ENCODE measurements around the gene DDN.

The DDN gene

GRCh38 chr12:49013428-49013827 lies 14.3 kb upstream of the DDN start:
- no peak for DNase-seq (ENCODE audit: low read depth)
- no peak overlapping the region for H3K4me3 ChIP-seq (ENCODE audit: low read depth, low read length)
- TF ChIP-seq CTCF (IDR thresholded peaks at IDR 0.05; ENCODE audit: insufficient read depth, low read depth, low read length, missing control alignments): no peak

- H3K4me3 ChIP-seq (ENCODE audit: low read depth, low read length): no peak overlapping the region
- DNase-seq (ENCODE audit: low read depth): no peak
- no peak for TF ChIP-seq CTCF (IDR thresholded peaks at IDR 0.05; ENCODE audit: insufficient read depth, low read depth, low read length, missing control alignments)
Measured at GRCh38 chr12:49012739-49013138, 13.6 kb upstream of the DDN start.

GRCh38 chr12:49010092-49010668 lies 11.0 kb upstream of the DDN start:
- TF ChIP-seq CTCF (IDR thresholded peaks at IDR 0.05; ENCODE audit: insufficient read depth, low read depth, low read length, missing control alignments): no peak
- no peak overlapping the region for H3K4me3 ChIP-seq (ENCODE audit: low read depth, low read length)
- DNase-seq (ENCODE audit: low read depth): no peak

DNA sequence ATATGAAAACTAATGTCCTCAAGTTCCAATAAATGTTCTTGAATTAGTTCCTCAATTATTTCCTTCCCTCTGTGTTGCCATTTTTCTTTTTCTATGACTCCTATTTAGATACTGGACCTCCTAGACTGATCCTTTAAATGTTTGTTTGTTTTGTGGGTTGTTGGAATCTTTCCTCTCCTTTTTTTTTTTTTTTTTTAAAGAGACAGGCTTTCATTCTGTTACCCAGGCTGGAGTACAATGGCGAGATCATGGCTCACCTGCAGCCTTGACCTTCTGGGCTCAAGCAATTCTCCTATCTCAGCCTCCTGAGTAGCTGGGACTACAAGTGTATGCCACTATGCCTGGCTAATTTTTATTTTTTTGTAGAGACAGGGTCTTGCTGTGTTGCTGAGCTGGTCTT lies 9.8 kb upstream of the DDN start:
- no peak overlapping the region for H3K4me3 ChIP-seq (ENCODE audit: low read depth, low read length)

GRCh38 chr12:49000346-49000745 lies 1.2 kb upstream of the DDN start:
- DNase-seq (ENCODE audit: low read depth): no peak
- peak overlapping the region; percentile 71 for H3K4me3 ChIP-seq (ENCODE audit: low read depth, low read length)
- no peak for TF ChIP-seq CTCF (IDR thresholded peaks at IDR 0.05; ENCODE audit: insufficient read depth, low read depth, low read length, missing control alignments)

More for the DNA sequence above, 9.8 kb upstream of the DDN start:
- no peak for DNase-seq (ENCODE audit: low read depth)
- TF ChIP-seq CTCF (IDR thresholded peaks at IDR 0.05; ENCODE audit: insufficient read depth, low read depth, low read length, missing control alignments): no peak

DNA sequence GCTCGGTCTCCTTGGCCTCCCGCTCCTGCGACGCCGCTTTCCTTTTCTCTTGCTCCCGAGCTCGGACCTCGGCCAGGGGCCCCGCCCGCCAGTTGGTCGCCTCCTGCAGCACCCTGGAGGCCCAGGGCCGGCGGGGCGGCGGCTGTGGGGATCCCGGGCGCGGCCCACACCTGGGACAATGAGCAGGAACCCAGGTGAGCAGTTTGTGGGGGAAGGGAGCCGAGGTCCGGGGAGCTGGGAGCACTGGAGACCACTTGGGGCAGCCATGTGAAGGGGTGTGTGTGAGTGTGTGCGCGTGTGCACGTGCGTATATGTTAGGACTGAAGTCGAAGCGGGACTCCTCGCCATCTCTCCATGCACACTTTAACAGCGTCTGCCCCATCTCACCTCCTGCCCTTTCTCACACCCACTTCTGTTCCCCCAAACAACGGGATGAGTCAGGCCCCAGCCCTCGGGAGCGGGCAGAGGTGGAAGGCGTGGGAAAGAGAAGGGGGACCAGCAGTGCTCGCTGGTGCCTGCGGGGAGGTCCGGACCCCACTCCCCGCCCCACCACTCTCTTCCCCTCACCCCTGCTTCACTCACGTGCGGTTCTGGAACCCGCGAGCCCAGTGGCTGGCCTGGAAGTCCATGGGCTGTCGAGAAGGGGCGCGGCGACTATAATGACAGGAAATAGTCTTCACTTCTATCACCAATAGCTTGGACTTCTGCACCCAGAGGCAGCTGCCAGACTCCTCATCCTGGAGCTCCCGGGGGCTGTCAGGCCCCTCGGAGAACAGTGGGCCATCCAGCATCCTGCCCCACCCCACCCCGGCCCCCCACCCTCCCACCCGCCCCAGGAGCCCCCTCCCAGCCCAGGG lies 450 bp downstream of the DDN start:
- peak overlapping the region; percentile 71 for H3K4me3 ChIP-seq (ENCODE audit: low read depth, low read length)
- peak; percentile 71 for DNase-seq (ENCODE audit: low read depth)
- no peak for TF ChIP-seq CTCF (IDR thresholded peaks at IDR 0.05; ENCODE audit: insufficient read depth, low read depth, low read length, missing control alignments)
